Stimulated activated CD8-positive, alpha-beta memory T cell treated with anti-CD3 and anti-CD28 coated beads, Interleukin-2, amount 100 ng/mL, for 48 hours (primary cell): ENCODE data around the gene PARP8.
"Not testable (repeated sequence)": the region's sequence is repeated elsewhere in the genome, so short reads cannot be mapped to it uniquely, and the experiment has no call there.

Experiments
- DNase-seq, 2 donors: peaks; one replicate each; pipeline ENCODE4 v3.0.0-alpha.2; 2020; ENCODE audit warnings: low read depth in 2 of 2

PARP8 gene

DNA sequence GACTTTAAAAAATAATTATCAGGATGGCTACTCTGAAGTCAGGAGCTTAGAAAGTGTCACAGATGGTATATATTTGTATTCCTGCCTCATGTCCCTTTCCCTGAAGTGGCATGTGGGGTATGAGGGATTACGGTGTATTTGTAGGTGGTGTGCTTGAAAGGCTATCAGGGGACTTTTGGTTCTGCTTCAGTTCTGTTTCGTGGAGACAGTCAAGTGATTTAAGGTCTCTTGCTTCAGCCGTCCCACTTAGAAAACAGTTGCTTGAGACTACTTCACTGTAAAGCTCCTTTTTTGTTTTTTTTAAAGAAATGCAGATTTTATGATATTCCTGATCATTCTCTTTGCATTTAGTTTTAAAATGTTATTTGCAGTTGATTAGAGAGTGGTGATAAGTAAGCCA is 18.3 kb downstream of the PARP8 start:
- DNase-seq = no peak

DNA sequence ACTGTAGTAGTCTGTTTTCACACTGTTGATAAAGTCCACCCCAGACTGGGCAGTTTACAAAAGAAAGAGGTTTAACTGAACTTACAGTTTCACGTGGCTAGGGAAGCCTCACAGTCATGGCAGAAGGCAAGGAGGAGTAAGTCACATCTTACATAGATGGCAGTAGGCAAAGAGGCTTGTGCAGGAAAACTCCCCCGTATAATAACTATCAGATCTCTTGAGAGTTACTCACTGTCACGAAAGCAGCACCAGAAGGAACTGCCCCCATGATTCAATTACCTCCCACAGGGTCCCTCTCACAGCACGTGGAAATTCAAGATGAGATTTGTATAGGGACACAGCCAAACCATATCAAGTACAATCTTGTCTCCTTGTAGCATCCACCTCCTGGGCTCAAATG is 21.1 kb downstream of the PARP8 start:
- DNase-seq = no peak

DNA sequence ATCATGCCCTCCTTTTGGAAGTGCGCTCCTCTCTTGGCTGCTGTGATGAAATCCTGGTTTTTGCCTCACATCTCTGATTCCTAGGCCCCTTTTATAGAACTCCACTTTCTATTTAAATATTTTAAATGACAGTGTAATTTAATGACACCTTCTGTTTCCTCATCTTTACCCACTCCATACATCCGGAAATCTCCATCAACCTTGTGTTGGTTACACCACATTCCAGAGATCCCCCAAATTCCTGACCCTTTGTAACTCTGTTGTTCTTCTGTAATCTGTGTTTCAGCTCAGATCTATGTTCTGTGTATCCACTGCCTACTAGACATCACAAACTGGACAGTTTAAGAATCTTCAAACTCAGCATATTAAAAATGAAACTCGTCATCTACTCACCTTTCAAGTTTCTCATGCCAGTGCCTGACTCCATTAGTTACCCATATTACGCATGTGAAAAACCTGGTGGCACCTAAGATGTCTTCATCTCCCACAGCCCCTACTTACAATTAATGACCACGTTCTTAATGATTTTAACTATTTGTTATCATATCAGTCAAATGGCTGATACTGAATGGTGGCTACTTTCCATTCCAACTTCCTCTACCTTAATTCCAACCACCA is 25.1 kb downstream of the PARP8 start:
- no peak for DNase-seq

DNA sequence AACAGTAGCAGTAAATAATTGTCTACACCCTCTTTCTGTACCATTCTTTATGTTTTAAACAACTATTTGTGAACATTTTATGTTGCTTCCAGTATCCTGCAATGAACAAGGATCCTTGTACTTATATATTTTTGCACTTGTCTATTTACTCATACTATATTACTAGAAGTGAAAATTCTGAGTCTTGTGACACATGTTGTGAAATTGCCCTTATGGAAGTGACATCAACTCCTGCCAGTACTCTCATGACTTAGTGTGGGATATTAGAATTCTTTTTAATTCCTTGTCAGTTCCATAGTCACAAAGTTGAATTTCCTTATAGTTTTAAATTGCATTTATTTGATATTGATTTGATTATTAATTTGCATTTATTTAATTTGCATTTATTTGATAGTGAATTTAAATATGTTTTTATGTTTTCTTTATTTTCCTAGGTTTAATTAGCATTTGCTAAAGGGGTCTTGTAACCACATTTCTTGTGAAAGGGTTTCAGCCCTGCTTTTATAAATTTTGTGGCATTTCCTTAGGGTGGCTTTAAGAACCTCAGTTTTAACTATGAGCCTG is 27.7 kb downstream of the PARP8 start:
- DNase-seq = no peak

DNA sequence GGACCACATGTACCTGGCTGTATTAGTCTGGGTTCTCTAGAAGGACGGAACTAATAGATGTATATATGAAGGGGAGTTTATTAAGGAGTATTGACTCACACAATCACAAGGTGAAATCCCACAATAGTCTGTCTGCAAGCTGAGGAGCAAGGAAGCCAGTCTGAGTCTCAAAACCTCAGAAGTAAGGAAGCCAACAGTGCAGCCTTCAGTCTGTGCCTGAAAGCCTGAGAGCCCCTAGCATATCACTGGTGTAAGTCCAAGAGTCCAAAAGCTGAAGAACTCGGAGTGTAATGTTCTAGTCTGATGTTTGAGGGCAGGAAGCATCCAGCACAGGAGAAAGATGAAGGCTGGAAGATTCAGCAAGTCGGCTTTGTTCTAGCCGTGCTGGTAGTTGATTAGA is 28.2 kb downstream of the PARP8 start:
- not testable (repeated sequence) for DNase-seq

DNA sequence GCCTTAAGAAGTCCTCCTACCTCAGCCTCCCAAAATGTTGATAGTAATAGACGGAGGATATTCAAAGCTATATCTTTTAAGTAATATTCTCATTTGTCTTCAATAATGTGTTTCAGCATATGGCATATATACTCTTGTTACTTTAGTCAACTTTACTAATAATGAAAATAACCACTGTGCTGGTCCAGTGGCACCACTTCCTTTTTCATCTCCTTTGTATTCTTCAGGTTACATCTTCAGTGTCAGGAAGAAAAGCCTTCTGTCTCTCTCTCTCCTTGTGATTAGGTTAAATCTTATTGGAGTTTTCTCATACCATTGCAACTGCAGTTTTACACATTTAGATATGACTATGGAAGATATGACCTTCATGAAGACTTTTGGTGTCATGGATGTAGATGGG is 31.3 kb downstream of the PARP8 start:
- DNase-seq = no peak

DNA sequence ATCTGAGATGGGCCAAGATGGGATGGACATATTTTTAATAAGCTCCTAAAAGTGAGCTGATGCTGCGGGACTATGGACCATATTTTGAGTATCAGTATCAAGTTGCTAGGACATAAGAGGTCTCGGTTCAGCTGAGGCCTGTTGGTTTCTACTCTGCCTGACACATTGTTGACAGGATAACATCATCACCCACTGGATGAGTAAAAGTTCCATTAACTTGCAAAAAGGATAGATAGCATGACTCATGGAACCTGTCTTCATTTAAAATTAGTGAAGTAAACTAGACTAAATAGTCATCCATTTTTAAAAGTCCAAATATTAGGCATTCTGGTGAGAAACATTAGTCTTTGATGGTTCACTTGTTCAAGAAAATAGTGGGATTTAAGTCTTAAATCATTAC is 33.3 kb downstream of the PARP8 start:
- DNase-seq = no peak

DNA sequence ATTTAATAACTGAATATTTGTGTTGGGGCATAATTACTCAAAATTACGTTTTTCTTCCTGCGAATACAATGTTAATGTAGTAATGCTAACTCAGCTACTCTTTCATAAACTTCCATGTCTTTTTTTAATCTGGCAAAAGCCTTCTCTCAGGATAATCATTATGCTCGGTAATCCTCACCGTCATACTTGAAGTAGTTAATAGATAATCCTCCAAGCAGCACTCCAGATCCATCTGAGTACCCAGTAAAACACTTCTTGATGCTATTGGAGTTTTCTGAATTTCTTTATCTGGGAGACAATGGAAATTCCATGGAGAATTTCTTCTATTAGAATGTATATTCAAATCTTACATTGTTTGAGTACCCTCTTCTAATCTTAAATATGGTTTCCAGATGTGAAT is 34.3 kb downstream of the PARP8 start:
- DNase-seq = no peak

DNA sequence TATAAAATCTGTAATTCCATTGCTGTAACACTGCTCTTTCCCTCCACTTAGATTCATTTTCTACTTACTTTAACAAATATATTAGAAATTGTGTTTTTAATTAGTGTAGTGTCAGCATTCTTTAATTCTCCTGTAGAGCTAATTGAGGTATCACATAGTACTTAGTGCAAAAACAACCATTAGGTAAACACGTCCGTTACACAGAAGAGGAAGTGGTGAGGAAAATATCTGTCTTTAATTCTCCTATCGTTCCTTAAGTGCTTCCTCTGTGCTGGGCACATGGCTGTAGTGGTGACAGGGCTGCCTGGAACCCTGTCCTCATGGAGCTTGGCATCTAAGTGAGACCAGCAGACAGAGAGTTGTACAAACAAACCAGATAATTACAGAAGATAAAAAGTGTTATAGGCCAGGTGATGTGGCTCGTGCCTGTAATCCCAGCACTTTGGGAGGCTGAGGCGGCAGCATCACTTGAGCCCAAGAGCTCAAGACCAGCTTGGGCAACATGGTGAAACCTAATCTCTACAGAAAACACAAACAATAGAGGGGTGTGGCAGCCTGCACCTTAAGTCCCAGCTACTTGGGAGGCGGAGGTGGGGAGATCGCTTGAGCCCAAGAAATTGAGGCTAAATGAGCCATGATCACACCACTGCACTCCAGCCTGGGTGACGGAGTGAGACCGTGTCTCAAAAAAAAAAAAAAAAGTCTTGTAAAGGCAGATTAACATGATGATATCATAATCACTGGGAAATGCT is 36.4 kb downstream of the PARP8 start:
- no peak for DNase-seq

DNA sequence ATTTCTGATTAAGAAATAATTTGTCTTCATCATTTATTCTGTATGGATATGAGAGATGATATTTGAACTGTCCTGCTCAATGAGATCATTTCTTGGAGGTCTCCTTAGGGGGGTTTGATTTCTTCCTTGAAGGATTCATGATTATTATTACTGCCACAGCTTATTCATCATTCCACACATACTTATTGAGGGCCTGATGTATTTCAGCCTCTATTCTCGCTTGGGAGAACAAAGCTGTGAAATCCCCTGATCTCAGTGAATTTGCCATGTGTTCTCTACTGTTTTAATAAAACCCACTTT is 36.9 kb downstream of the PARP8 start:
- no peak for DNase-seq

DNA sequence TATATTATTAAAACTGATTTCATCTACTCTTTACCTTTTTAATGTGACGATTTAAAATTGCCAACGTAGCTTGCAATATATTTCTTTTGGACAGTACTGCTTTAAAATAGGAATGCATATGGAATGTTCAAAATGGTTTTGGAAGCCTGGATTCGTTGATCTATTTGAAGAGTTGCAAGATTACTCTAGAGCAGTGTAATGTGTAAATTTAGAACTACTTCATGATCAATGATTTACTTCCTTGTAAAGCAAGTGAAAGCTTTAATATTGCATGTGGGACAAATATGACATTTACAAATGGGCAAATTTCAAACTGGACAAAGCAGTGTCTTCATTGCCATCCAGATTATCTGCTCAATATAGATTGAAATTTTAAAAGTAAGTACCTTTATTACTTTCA is 38.3 kb downstream of the PARP8 start:
- no peak for DNase-seq

DNA sequence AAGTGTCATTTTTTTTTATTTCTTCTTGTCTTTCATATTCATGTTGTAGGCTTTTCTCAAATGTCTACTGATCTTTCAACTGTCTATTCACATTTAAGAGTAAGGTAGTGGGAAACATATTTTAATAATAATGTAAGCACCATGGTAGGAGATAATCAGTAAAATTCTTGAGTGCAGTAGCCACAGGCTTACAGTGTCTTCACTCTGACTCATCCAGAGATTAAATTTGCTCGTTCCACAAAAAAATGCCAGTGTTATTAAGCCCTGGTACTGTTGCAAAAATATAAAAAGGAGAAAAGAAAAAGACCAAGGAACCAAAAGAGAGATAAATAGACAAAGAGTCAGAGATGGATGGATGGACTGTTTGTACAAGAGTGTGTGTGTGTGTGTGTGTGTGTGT is 43.0 kb downstream of the PARP8 start:
- no peak for DNase-seq

DNA sequence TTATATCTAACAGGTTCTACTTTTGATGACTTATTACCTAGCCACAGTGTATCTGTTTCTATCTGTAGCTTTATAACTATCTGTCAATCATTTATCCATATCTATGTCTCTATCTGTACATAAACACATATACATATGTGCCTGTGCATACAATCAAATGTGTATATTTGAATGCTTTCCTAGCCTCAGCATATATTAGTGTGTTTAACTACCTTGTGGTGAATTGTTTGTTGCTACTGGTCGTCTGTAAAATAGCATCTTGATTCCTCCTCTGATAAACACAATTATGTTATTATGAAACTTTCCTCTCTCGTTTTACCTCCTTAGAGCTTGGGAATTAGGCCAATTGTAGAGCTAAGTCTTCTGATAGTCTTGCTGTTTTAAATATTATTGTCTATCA is 44.4 kb downstream of the PARP8 start:
- DNase-seq = no peak

DNA sequence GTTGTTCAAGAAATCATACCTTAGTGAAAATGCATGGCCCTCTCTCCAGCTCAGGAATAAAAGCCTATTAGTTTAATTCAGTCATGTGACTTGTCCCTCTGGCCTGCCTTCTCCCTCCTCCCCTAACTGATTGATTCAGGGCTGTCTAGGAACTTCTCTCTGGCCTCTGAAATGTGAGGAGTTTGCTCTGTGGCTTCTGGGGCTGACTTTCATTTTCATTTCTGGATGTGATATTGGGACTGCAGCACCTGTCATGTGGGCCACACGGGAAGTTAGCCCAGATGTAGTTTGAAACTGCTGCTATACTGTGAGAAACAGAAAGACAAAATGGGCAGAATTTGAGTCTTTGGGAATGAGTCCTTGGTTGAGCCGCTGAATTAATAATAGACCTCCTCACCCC is 44.8 kb downstream of the PARP8 start:
- DNase-seq = peak; percentile 15 to 20

DNA sequence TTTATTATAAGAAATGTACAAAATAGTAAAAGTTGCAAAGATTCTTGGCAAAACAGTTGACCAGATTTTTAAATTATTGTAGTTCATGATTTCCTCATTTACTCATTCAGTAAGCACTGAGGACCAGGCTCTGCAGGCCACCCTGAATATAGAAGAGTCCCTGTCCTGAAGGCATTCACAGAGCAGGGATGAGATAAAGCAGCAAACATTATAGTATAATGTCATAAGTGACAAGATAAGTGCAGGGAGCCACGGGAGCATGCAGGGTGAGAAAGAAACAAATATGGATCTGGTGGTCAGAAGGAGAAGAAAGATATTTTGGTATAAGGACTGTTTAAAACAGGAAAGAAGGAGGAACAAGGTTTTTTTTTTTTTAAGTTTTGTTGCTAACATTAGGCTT is 46.0 kb downstream of the PARP8 start:
- no peak for DNase-seq

DNA sequence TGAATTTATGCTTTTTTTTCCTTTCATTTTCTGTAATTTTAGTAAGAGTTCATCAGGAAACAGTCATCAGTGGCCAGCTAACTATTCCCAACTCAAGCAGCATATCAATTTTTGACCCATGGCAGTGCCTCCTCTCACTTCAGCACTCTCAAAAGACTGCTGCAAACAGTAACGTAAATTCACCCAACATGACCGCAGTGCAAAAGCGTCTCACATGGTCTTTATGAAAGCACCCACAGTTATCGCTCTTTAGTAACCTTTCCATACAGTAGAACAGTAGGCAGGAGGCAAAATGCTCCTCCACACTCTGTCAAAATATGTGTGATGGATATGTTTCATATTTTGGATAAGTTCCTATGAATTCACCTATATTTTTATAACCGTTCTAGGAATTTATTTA is 48.6 kb downstream of the PARP8 start:
- no peak for DNase-seq

DNA sequence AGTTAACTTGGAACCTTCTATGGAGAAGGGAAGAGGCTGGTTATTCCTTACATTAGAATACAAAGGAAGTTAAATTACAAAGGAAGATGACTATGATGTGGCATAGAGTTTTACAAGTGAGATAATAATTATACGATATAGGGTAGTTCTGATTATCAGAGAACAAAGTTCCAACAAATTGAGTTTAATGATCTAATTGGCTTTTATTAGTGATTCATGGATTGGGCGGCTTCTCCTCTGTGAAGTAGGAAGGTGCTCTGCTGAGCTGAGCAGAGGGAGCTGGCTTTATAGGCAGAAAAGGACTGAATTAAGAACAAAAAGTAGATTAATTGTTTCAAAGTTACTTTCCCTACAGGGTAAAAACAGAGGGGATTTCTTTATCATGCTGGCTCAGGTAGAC is 49.7 kb downstream of the PARP8 start:
- no peak for DNase-seq

DNA sequence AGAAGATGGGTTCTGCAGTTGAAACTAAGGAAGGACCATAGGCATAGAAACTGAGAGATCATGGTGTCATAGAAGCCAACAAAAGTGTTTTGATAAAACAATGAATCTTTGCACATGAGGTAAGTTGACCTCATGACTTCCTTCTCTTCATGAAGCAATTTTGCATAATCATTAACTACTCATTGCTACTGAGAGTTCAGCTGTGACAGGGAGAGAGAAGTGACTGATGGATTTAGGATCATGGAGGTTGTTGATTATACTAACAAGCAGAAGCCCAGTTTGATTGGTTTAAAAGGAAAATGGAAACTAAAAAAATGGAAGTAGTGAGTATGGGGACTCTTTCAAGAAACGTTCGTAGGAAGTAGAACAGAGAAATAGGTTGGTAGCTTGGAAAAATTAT is 51.2 kb downstream of the PARP8 start:
- no peak for DNase-seq

DNA sequence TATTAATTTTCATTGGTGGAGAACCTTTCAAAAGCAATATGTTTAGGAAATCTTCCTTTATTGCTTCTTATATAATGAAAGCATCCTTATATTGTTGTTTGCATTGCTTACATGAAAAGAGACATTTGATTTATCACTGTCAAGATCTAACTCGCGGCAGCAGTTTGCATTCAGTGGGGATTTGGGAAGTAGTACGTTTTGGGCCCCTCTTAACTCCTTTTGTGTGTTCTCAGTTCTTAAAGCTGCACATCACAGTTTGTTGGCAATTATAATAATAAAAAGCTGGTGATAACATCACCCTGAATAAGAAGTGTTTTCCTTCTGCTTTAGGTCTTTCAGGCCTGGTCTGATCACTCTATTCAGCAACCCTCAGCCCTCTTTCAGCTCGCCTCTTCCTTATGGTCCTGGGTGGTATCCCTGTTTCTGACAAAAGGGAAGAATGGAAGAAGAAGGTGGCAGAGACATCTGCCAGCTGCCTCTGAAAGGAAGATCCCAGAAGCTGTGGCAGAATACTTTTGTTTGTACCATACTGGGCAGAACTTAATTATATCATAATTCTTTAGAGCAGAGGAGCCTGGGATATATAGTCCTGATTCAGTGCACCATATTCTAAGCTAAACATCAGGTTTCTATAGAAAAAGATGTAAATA is 53.7 kb downstream of the PARP8 start:
- DNase-seq = no peak

DNA sequence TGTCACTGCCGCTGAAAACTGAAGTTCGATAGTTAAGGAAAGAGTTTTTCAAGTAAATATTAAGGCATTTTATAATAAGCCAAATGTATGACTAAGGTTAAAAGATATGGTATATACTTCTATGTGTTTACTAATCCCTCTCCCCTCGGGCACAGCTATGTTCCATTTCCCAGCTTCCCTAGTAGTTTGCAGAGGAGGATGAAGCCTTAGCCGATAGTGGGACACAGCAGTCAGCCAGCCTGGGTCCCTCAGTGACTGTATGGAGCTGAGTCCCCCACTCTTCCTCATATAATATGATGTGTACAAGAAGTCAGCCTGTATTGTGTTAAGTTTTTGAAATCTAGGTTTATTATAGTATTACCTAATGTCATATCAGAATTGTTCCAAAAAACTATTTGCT is 55.8 kb downstream of the PARP8 start:
- DNase-seq = no peak

DNA sequence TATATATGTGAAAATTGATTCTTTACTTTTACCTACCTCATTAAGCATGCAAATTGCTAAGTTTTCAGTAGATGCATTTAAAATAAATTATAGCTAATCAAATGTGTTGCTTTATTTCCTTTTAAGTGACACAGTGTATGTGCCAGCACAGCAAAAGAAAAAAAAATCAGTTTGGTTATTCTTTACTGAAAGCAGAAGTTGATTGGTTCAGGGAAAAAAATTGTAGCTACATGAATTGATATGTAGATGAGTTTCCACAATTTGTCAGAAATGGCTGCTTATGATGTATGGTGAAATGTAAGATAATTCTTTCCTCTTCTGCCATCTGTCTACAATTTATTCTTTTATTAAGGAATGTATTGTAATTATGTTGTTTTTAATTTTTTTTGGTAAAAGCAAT is 57.8 kb downstream of the PARP8 start:
- DNase-seq = no peak

DNA sequence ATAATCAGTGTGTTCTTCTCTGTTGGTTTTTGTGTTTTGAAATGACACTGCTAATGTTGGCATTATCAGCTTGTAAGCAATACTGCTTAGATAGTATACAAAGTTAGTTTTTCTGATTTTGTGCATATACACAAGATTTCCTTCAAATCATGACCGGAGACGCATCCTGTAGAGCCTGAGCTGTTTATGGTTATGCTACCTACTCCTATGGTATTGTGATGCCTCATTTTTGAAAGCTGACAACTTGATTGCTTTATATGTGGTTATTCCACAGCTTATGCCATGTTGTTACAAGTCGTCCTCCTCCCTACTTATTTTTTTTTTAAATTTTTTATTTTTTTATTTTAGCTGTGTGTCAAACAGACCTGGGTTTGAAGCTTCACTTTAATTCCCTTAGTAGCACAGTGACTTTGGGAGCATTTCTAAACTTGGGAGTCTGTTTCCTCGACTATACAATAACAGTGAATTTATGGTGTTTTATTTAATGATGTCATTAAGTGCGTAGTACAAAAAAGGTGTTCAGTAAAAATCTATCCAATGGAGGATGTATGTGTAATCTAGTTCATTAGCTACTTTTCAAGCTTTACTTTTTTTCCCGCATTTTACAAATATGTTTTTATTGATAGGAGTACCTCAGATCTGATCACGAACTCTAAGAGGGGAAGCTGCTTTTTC is 59.5 kb downstream of the PARP8 start:
- no peak for DNase-seq
